GM10847 (cell line): ENCODE results near the gene B4GALT6.

Experiments used
- POLR2A ChIP-seq: IDR thresholded peaks from 2 replicates; pipeline ENCODE4 v1.6.1; 2011; ENCODE audit not compliant: insufficient read length; ENCODE audit errors: extremely low read depth

The B4GALT6 gene

GRCh38 chr18:31630549-31630948, 53.8 kb downstream of the B4GALT6 start:
- TF ChIP-seq POLR2A = no peak

- TF ChIP-seq POLR2A = no peak
Observed at GRCh38 chr18:31626409-31626808, 58.0 kb downstream of the B4GALT6 start.

GRCh38 chr18:31624892-31625640, 59.3 kb downstream of the B4GALT6 start:
- TF ChIP-seq POLR2A = no peak

GRCh38 chr18:31619291-31619690, 65.1 kb downstream of the B4GALT6 start:
- no peak for TF ChIP-seq POLR2A

GRCh38 chr18:31618801-31619200, 65.6 kb downstream of the B4GALT6 start:
- no peak for TF ChIP-seq POLR2A

- TF ChIP-seq POLR2A = no peak
Observed at GRCh38 chr18:31617031-31617717, 67.2 kb downstream of the B4GALT6 start.

GRCh38 chr18:31616586-31616985, 67.8 kb downstream of the B4GALT6 start:
- no peak for TF ChIP-seq POLR2A

GRCh38 chr18:31614044-31614443, 70.3 kb downstream of the B4GALT6 start:
- no peak for TF ChIP-seq POLR2A

GRCh38 chr18:31612124-31612523, 72.3 kb downstream of the B4GALT6 start:
- TF ChIP-seq POLR2A = no peak

GRCh38 chr18:31611511-31611910, 72.9 kb downstream of the B4GALT6 start:
- TF ChIP-seq POLR2A = no peak

GRCh38 chr18:31610286-31611205, 73.8 kb downstream of the B4GALT6 start:
- TF ChIP-seq POLR2A = no peak

GRCh38 chr18:31609886-31610285, 74.5 kb downstream of the B4GALT6 start:
- no peak for TF ChIP-seq POLR2A

GRCh38 chr18:31607384-31607783, 77.0 kb downstream of the B4GALT6 start:
- TF ChIP-seq POLR2A = no peak

- no peak for TF ChIP-seq POLR2A
Observed at GRCh38 chr18:31606265-31606664, 78.1 kb downstream of the B4GALT6 start.

- TF ChIP-seq POLR2A = no peak
Observed at GRCh38 chr18:31603315-31603714, 81.1 kb downstream of the B4GALT6 start.

- no peak for TF ChIP-seq POLR2A
Observed at GRCh38 chr18:31598021-31598805, 86.2 kb downstream of the B4GALT6 start.
